SK-N-MC (cell line): ENCODE measurements around the gene ACTR3C.

Experiments
- EZH2 ChIP-seq: fragments of 200-600 bp; sonication (generic); IDR thresholded peaks from one replicate; pipeline ENCODE4 v1.6.1; 2017; ENCODE audit warnings: antibody characterized with exemption
- FOXP2 ChIP-seq: optimal IDR thresholded peaks from 2 replicates; pipeline ENCODE3; 2011; ENCODE audit warnings: mild to moderate bottlenecking, moderate library complexity; ENCODE audit not compliant: insufficient read depth; ENCODE audit errors: extremely low read length, control extremely low read depth
- POLR2AphosphoS5 ChIP-seq: IDR thresholded peaks from 2 replicates; pipeline ENCODE4 v1.6.1; 2012; ENCODE audit warnings: mild to moderate bottlenecking, low read depth, low read length, borderline replicate concordance

- TF ChIP-seq POLR2AphosphoS5 (no peak), EZH2 (no peak), FOXP2 (no peak)
These were observed 2.6 kb upstream of the ACTR3C start for GRCh38 chr7:150325901-150326300.
